HepG2 (cell line): Measurements from ENCODE around the gene ZNF524. TPM values are rescaled to one million over a fixed set of nuclear protein-coding genes. Genes with fewer than 3 reads are reported as not detected.

ENCODE experiments used
- ATRX ChIP-seq: sonication (generic); formaldehyde crosslinking; IDR thresholded peaks from 2 replicates; pipeline ENCODE4 v1.4.0; 2020; ENCODE audit warnings: missing genetic modification reagents, borderline replicate concordance
- E2F2 ChIP-seq: sonication (generic); formaldehyde crosslinking; IDR thresholded peaks from 2 replicates; pipeline ENCODE4 v1.4.0; 2020; ENCODE audit warnings: missing genetic modification reagents, borderline replicate concordance
- FOXP4 ChIP-seq: sonication (generic); formaldehyde crosslinking; IDR thresholded peaks from 2 replicates; pipeline ENCODE4 v1.4.0; 2020; ENCODE audit warnings: missing genetic modification reagents
- HIC2 ChIP-seq: sonication (generic); formaldehyde crosslinking; IDR thresholded peaks from 2 replicates; pipeline ENCODE4 v1.9.0; 2022; ENCODE audit warnings: low read depth, missing genetic modification reagents
- HOXA5 ChIP-seq: sonication (generic); formaldehyde crosslinking; IDR thresholded peaks from 2 replicates; pipeline ENCODE4 v1.4.0; 2020; ENCODE audit warnings: missing genetic modification reagents
- NFKBIZ ChIP-seq: IDR thresholded peaks from 2 replicates; pipeline ENCODE4 v1.6.1; 2018; ENCODE audit warnings: missing genetic modification reagents, missing compliant biosample characterization
- ONECUT2 ChIP-seq: sonication (generic); formaldehyde crosslinking; IDR thresholded peaks from 2 replicates; pipeline ENCODE4 v1.4.0; 2020; ENCODE audit warnings: missing genetic modification reagents
- SUZ12 ChIP-seq: fragments of 150-350 bp; IDR thresholded peaks from 2 replicates; pipeline ENCODE4 v1.6.1; 2014; ENCODE audit warnings: low read depth, low read length
- TEF ChIP-seq: sonication (generic); formaldehyde crosslinking; IDR thresholded peaks from 2 replicates; pipeline ENCODE4 v1.5.0; 2020; ENCODE audit warnings: missing genetic modification reagents
- ZMYM2 ChIP-seq: sonication (generic); formaldehyde crosslinking; IDR thresholded peaks from 2 replicates; pipeline ENCODE4 v1.8.0; 2022; ENCODE audit warnings: mild to moderate bottlenecking, missing genetic modification reagents
- ZNF24 ChIP-seq: fragments of 450-650 bp; IDR thresholded peaks from 2 replicates; pipeline ENCODE4 v1.6.1; 2017; ENCODE audit warnings: antibody characterized with exemption, mild to moderate bottlenecking
- ZNF280B ChIP-seq: sonication (generic); formaldehyde crosslinking; IDR thresholded peaks from 2 replicates; pipeline ENCODE4 v1.5.0; 2020; ENCODE audit warnings: missing genetic modification reagents, mild to moderate bottlenecking, borderline replicate concordance
- ZNF432 ChIP-seq: sonication (generic); formaldehyde crosslinking; IDR thresholded peaks from 2 replicates; pipeline ENCODE4 v1.5.0; 2020; ENCODE audit warnings: missing genetic modification reagents, mild to moderate bottlenecking, borderline replicate concordance
- polyA plus RNA-seq, 8 experiments: library from polyadenylated mRNA; depleted of rRNA in 3 of 8; stranded (reverse) in 7 of 8; unstranded in 1 of 8; fragments of >200 nt; fragmentation: Illumina TruSeq in 4 of 8; extraction: Trizol in 4 of 8; gene quantifications; 2 replicates each; pipeline versions ENCODE4 v1.2.1 to v1.2.3, GENCODE V29; 2011 to 2016; ENCODE audit warnings: low read depth in 4 of 8, missing spikeins in 1 of 8, mixed read lengths in 1 of 8; ENCODE audit not compliant: insufficient read depth in 1 of 8
- total RNA-seq, 5 experiments: library from RNA; depleted of rRNA; stranded (reverse); fragments of >200 nt; fragmentation: Illumina TruSeq; extraction: Trizol; gene quantifications; 2 replicates each; pipeline ENCODE4 v1.2.3, GENCODE V29; 2016; ENCODE audit warnings: low read depth in 1 of 5
- TF ChIP-seq, protein P1 (sequence below): IDR thresholded peaks from 2 replicates; pipeline ENCODE4 v1.6.1; 2018; ENCODE audit warnings: missing genetic modification reagents
- TF ChIP-seq, protein P2 (sequence below): sonication (generic); formaldehyde crosslinking; IDR thresholded peaks from 2 replicates; pipeline ENCODE4 v1.9.0; 2021; ENCODE audit warnings: mild to moderate bottlenecking, missing genetic modification reagents

The ZNF524 gene
- total and polyA plus RNA-seq, 2 of the 13 experiments (the other 11 are each of a cell fraction or from before 2014, with no cell fraction given): 3.2 to 4.6 TPM

GRCh38 chr19:55605207-55605636 is 5.1 kb downstream of the ZNF524 start (continued):
- TF ChIP-seq E2F2 (CRISPR knock-in tag): no peak
- no peak for TF ChIP-seq FOXP4 (CRISPR knock-in tag)
- no peak for TF ChIP-seq NFKBIZ (CRISPR knock-in tag)
- no peak for TF ChIP-seq HOXA5 (CRISPR knock-in tag)
- no peak for TF ChIP-seq SUZ12
- TF ChIP-seq ATRX: no peak
- TF ChIP-seq ZNF432: no peak
- TF ChIP-seq HIC2 (CRISPR knock-in tag): no peak
- peak; percentile 34; the same call in 1 of the 2 replicates for TF ChIP-seq ZNF280B (CRISPR knock-in tag)
- no peak for TF ChIP-seq ZMYM2
- no peak for TF ChIP-seq ZNF24
- TF ChIP-seq, protein P1, sequence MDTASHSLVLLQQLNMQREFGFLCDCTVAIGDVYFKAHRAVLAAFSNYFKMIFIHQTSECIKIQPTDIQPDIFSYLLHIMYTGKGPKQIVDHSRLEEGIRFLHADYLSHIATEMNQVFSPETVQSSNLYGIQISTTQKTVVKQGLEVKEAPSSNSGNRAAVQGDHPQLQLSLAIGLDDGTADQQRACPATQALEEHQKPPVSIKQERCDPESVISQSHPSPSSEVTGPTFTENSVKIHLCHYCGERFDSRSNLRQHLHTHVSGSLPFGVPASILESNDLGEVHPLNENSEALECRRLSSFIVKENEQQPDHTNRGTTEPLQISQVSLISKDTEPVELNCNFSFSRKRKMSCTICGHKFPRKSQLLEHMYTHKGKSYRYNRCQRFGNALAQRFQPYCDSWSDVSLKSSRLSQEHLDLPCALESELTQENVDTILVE (CRISPR knock-in tag): peak; percentile 95
- no peak for TF ChIP-seq ONECUT2 (CRISPR knock-in tag)
- TF ChIP-seq TEF: no peak
- TF ChIP-seq, protein P2, sequence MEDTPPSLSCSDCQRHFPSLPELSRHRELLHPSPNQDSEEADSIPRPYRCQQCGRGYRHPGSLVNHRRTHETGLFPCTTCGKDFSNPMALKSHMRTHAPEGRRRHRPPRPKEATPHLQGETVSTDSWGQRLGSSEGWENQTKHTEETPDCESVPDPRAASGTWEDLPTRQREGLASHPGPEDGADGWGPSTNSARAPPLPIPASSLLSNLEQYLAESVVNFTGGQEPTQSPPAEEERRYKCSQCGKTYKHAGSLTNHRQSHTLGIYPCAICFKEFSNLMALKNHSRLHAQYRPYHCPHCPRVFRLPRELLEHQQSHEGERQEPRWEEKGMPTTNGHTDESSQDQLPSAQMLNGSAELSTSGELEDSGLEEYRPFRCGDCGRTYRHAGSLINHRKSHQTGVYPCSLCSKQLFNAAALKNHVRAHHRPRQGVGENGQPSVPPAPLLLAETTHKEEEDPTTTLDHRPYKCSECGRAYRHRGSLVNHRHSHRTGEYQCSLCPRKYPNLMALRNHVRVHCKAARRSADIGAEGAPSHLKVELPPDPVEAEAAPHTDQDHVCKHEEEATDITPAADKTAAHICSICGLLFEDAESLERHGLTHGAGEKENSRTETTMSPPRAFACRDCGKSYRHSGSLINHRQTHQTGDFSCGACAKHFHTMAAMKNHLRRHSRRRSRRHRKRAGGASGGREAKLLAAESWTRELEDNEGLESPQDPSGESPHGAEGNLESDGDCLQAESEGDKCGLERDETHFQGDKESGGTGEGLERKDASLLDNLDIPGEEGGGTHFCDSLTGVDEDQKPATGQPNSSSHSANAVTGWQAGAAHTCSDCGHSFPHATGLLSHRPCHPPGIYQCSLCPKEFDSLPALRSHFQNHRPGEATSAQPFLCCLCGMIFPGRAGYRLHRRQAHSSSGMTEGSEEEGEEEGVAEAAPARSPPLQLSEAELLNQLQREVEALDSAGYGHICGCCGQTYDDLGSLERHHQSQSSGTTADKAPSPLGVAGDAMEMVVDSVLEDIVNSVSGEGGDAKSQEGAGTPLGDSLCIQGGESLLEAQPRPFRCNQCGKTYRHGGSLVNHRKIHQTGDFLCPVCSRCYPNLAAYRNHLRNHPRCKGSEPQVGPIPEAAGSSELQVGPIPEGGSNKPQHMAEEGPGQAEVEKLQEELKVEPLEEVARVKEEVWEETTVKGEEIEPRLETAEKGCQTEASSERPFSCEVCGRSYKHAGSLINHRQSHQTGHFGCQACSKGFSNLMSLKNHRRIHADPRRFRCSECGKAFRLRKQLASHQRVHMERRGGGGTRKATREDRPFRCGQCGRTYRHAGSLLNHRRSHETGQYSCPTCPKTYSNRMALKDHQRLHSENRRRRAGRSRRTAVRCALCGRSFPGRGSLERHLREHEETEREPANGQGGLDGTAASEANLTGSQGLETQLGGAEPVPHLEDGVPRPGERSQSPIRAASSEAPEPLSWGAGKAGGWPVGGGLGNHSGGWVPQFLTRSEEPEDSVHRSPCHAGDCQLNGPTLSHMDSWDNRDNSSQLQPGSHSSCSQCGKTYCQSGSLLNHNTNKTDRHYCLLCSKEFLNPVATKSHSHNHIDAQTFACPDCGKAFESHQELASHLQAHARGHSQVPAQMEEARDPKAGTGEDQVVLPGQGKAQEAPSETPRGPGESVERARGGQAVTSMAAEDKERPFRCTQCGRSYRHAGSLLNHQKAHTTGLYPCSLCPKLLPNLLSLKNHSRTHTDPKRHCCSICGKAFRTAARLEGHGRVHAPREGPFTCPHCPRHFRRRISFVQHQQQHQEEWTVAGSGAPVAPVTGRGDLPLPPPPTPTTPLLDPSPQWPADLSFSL (CRISPR knock-in tag): no peak
